Kidney capillary endothelial cell (primary cell): Measurements from ENCODE around the gene NOL4L.

Source experiments
- DNase-seq: peaks from one replicate; pipeline ENCODE4 v3.0.0-alpha.2; 2018; ENCODE audit warnings: low spot score

NOL4L gene

DNA sequence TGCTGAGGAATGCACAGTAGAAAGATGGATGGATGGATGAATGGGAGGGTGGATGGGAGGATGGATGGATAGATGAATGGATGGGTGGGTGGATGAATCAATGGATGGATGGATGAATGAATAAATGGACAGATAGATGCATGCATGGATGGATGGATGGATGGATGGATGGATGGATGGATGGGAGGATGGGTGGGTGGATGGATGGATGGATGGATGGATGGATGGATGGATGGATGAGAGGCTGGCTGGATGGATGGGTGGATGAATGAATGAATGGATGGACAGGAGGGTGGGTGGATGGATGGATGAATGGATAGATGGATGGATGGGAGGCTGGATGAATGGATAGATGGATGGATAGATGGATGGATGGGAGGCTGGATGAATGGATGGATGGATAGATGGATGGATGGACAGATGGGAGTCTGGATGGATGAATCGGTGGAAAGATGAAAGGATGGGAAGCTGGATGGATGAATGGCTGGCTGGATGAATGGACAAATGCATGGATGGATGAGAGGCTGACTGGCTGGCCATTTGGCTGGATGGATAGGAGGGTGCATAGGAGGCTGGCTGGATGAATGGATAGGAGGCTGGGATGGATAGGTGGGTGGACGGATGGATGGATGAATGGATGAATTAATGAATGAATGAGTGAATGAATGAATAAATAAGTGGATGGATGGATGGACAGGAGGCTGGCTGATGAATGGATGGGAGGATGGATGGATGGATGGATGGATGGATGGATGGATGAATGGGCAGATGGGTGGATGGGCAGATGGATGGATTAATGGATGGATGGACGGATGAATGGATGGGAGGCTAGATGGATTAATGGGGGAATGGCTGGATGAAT is 28.3 kb upstream of the NOL4L start:
- no peak for DNase-seq

DNA sequence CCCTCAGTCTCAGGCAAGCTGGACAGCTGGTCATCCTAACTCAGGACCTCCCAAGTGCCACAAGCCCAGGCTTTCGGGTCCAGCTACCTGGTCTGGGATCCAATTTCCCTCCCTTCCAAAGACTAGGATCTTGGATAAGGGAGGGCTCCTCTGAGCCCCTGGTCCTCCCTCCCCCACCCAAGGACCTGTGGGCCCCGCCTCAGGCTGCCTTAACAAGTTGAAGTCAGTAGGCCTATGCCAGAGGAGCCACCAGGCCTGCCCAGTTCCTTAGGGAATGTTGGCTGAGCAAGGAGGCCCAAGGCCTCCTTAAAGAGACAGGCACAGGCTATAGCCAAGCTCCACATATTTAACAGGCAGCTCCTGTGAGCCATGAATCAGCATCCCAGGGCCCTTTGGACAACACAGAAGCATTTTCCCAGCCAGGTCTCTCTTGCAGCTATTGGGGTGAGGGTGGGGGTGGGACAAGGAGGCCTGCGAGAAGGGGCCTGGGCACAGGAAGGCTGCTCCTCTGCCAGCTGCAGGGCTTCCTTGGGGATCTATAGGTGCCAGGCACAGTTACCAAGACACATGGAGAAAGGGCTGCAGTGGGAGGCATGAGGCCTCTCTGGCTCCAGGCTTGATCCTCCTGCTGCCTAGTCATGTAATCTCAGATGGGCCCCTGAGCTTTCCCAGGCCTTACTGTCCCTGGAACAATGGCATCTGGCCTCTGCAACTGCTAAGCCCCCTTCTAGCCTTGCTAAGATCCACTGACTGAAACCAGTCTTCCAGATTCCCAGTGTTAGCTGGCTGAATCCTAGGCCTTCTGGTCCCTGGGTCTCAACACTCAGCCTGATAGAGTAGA is 27.4 kb upstream of the NOL4L start:
- no peak for DNase-seq

DNA sequence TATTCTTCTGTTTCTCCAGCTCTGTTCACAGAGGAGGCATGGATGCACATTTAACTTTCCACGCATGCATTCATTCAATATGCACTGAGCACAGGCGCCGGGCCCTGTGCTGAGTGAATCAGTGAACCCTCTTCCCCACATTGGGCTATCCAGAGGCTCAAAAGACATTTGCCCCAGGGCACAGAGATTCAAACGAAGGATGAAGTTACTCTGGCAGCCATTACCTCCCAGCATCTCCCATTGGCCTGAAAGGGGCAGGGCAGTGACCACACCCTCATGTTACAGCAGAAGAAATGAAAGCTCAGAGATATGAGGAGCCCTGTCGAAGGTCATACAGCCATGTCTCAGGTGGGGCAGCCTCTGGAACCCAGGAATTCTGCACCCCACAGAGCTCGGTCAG is 26.7 kb upstream of the NOL4L start:
- no peak for DNase-seq

DNA sequence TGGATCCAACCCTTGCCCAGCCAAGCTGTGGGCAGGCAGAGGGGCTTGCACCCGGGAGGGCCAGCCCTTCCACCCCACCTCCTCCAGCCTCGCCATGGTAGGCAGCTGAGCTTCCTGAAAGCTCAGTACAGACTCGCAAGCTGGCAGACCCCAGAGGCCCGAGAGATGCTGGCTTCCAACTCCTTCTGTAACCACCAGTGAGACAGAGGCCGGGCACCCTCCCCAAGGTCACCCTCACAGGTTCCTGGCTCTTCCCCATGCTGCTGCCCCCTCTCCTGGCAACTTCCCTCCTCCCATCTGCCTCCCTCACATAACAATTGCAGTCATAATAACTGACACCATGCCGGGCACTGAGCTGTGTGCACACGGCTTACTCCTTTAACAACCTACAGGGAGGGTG is 26.2 kb upstream of the NOL4L start:
- DNase-seq: no peak

DNA sequence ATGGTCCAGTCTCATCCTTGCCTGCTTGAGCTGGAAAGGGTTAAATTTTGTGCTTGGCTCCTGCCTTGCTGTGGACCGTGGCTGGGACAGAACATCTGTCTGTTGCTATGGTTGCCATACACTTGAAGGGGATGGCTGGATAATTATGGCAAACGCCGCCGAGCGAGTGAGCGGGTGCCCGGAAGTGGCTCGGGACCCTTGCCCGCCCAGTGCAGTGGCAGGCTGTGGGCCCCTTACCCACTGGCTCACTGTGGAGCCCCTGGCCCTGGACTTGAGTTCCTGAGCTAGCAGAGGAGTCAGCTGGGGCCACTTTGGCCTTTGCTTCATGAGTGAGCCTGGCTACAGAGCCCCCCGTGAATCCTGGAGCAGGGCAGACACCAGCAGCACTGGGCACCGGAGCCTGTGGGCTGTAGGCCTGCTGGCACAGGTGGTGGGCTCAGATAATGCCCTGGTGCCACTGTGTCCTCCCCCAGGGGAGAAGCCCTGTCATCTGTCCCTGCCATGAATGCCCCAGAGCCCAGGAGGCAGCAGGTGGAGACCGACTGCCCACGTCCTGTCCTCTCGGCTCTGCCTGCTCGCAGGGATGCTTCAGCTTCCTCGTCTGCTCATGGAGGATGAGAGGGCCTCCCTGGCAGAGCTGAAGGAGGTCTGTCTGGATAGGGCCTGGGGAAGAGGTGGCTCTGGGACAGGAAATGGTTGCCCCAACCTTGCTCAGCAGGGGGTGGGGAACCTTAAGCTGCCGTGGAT is 25.5 kb upstream of the NOL4L start:
- DNase-seq: no peak

DNA sequence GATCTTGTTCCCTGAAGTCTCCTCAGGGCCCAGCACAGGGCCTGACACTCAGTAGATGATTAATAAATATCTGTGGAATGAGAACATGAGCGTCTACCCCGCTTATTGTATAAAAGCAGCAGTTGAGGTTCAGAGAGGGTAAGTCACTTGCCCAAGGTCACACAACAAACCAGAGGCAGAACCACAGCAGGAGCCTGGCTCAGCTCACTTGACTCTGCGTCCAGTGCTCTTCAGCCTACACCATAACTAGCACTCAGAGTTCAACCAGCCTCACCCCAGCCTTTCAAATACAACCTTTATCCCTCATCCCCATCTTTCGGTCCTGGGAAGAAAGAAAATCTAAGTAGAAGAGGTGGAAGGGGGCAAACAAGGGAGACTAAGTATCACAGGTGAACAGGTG is 24.9 kb upstream of the NOL4L start:
- DNase-seq: no peak

DNA sequence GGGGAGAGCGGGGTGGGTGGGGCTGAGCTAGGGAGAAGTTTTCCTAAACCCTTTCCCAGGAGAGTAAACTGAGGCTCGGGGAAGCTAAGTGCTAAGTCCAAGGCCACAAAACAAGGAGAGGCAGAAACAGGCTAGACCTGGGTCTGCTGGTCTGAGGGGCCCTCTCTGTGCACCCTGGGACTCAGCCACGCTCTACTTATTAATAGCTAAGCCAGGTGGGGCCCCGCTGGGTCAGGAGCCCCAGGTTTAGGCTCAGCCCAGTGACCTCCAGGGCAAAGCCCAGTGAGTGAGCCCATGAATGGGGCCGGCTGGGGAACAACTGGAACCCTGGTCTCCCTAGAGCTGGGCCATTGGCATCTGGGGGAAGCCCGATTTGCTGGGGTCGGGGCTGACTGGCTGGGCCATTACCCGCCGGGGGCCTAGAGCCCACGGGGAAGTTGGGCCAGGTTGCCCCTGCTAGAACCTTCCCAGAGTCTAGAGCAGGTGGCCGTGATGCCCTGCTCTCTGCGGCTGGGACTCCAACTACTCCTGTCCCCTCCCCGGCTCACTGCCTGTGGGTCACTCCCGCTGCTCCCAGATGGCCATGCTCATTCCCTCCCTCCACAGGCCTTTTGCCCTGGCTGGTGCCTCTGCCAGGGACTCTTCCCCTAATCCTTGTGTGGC is 24.1 kb upstream of the NOL4L start:
- no peak for DNase-seq

DNA sequence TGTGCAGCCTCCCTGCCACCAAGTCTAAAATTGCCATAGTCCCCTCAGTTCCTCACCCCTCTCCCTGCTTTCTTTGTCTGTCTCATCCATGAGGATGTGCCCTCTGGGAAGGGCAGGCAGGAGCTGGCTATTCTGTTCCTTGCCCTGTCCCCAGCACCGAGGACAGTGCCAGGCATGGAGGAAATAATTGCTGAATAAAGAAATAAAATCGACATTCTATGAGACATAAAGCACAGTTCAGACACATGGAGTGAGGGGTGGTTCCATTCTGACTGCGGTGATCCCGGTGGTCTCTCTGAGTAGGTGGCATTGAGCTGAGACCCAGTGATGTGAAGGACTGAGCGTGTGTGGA is 23.5 kb upstream of the NOL4L start:
- DNase-seq: no peak

DNA sequence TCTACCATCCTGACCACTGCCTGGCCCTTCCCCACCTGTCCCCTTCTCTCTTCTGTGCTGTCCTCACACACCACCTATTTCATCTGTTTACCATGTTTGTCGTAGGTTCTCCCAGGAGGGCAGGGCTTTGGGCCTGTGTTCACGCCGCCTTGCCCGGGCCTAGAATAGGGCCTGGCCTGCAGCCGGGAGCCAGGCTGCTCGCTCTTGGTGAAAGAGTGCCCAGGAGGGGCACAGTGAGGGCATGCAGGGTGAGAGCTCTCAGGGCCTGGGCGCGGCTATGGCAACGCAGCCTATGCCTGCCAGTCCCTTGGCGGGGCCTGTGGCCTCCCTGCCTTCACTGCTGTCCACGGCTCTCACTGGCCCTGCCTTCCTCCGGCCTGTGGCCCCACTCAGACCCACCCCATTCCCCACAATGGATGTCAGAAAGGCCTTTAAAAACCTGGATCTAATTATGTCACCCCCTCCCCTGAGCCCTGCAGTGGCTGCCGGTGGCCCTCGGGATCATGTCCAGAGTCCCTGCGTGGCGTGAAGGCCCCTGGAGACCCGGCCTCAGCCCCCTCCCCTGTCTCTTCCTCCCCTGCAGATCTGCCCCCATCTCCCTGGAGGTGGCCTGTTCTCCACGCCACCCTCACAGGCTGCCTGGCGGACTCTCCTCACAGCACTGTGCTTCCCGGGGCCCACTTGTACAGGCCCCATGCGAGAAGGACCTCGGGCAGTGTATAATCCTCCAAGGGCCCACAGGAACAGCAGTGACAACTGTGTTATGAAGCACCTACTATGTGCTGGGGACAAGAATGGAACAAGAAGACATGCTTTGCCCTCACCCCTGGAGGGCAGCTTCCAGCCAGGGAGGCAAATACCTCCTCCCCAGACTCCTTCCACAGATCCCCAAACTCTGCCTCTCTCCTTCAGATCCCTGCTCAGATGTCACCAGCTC is 22.9 kb upstream of the NOL4L start:
- no peak for DNase-seq

DNA sequence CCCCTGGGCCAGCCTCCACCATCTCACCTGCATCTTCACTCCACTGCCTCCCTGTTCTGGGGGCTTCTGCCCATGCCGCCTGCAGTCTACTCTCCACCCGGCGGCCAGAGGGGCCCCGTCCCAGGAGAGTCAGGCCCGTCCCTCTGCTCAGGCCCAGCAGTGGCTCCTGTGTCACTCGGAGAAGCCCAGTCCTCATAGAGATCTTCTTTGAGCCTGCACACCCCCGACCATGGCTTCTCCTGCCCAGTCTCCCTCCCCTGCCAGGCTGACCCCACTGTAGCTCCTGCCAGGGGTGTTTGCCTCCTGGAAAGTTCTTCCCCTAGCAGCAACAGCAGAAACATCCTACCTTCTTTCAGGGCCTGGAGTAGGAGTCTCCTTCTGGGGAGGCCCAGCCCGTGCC is 22.2 kb upstream of the NOL4L start:
- DNase-seq: no peak

DNA sequence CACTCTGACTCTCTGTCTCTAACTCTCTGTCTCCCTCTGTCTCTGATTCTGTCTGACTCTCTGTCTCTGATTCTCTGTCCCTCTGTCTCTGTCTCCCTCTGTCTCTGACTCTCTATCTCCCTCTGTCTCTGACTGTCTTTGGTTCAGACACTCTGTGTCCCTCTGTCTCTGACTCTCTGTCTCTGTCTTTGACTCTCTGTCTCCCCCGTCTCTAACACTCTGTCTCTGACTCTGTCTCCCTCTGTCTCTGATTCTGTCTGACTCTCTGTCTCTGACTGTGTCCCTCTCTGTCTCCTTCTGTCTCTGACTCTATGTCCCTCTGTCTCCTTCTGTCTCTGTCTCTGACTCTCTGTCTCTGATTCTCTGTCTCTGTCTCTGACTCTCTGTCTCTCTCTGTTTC is 21.7 kb upstream of the NOL4L start:
- DNase-seq: no peak

DNA sequence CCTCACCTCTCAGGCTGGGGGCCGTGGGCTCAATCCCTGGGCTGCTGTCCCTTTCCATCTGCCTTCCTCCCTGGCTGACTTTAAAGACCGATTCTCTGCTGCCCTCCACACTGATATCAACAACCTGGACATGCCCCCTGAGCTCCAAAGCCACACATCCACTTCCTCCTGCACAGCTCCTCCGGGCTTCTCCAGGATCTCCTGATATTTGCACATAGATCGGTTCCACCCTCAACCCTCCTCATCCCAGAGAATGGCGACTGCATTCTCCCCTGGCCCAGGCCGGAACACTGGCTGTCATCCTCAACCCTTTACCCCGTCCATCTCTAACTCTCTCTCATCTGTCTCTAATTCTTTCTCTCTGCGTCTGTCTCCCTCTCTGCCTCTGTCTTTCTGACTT is 21.0 kb upstream of the NOL4L start:
- no peak for DNase-seq

DNA sequence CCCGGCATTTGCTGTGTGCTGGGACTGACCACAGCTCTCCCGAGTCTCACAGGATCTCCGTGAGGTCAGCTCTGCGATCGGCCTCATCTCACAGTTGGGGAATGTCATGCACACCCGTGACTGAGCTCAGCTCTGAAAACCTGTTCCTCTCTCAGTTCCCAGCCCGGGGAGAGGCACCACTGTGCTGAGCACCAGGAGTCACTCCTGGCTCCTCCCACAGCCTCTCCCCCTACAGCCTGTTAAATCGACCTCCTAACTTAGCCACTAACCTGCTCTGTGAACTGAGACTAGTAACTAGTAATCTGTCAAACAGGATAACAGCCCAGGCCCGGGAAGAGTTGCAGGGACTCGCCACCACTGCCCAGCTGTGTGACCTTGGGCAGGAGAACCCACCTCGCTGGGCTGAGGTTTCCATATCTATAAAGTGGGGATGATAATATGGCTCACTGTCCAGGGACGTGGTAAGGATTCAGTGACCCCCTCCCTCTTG is 20.1 kb upstream of the NOL4L start:
- DNase-seq: no peak

DNA sequence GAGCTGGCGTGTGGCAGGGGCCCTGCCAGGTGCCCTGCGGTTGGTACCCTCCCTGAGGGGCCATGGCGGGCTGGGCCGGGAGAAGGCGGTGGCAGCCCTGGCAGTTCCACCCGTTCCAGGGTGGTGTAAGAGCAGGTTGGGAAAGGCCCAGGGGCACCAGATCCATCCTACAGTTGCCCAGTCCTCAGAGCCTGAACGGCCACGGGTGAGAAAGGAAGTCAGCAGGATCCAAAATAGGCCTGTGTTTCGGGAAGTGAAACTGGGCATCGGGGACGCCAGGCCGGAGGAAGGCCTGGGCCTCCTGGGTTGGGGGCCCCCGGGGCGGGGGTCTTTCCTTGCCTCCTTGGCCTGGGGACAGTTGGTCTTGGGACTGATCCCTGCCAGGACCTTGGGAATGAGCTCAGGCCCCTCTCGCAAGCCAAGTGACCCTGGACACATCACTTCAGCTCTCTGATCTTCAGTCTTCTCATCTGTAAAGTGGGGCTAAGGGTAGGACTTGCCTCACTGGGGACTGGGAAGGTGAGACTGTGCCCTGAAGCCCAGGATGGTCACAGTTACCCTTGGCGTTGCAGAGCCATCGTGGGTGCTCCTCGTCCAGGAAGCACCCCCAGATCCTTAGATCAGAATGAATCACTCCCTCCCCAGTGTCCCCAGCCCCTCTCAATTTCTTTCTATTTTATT is 18.1 kb upstream of the NOL4L start:
- DNase-seq: no peak

DNA sequence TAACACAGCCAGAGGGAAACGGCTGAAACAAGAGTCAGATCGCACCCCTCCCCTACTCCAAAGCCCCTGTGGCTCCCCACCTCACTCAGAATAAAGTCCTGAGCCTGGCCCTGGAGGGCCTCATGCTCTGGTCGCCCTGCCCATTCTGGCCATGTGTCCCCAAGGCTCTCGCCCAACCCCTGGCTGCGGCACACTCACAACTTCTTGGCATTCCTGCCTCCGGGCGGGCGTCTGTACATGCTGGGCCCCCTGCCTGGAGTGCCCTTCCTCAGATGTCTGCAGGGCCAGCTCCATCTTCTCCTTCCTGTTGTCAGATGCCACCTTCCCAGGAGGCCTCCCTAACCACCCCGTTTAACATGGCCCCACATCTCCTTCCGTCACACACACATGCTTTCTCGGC is 17.1 kb upstream of the NOL4L start:
- DNase-seq: no peak

DNA sequence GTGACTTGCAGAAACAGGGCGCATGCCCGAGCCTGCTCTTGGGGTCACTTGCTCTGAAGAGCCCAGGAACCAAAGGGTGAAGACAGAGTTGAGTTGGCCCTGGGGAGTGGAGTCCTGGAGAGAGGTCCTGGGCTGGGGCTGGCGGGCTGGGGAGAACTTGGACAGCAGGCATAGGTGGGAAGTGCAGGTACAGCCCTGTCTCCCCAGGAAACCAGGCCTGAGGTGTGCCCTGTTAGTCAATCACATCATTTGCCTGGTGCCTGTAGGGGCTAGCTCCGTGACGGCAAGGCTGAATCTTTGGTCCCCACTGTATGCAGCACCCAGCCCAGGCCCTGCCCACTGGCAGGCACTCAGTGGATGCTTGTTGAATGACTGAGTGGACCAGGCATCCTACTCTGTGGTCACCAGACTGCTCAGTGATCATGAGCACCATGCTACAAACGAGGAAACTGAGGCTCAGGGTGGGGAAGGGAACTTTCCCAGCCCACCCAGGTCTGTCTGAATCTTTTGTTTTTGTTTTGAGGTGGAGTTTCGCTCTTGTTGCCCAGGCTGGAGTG is 15.6 kb upstream of the NOL4L start:
- DNase-seq: no peak

DNA sequence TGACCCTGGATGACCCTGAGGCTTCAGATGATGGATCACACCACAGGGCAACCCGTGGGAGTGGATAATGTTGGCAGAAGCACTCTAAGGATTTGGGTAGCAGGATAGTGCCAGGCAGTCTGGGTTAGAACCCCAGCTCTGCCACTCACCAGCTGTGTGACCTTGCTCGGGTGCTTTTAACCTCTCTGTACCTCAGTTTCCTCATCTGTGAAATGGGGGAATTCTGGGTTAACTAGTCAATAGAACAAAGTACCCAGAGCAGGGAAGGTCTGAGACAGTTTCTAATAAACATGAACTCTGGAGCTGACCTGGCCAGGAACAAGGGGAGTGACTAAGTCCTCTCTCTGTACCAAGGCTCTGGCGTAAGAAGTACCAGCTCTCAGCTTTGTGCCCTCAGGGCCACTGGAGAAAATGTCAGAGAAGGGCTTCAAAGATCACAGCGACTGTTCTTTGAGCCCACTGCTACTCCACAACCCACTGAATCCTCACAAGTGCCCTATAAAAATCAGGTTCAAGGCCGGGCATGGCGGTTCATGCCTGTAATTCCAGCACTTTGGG is 14.7 kb upstream of the NOL4L start:
- no peak for DNase-seq

DNA sequence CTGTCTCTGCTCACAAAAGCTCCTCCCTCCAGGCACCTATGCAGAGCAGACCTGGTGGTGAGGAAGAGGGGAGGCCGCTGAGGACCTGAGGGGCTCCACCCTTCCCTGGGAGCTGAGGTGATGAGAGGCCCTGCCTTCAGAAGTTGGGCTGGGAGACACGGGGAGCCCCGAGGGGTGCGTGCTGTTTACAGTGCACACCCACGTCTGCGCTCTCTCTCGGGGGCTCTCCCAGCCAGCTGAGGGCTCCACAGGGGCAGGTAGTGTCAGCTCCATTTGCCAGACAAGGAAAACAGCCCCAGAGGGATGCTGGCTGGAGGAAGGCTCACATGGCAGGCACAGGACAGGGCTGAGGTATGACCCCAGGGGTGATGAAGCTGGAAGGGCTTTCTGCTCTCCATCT is 13.5 kb upstream of the NOL4L start:
- DNase-seq: no peak

DNA sequence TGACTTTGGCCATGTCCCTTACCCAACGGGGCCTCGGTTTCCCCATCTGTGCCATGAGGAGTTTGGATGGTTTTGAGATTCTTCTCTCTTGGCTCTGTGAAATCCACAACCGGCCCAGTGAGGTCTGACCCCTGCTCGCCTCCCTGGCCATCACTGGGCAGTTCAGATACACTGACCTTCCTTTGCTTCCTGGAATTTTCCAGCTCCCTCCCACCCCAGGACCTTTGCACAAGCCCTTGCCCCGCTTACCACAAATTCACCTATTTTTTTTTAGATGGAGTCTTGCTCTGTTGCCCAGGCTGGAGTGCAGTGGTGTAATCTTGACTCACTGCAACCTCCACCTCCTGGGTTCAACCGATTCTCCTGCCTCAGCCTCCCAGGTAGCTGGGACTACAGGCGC is 12.6 kb upstream of the NOL4L start:
- DNase-seq: no peak
